ENCODE measurements around the gene CAMK4. TPM values are rescaled to one million over a fixed set of nuclear protein-coding genes. Genes with fewer than 3 reads are reported as not detected.

The CAMK4 gene
- total and polyA plus RNA-seq, 2 of the 8 experiments (the other 6 are each of a cell fraction or from before 2014, with no cell fraction given), result 1.8 to 8.3 TPM

DNA sequence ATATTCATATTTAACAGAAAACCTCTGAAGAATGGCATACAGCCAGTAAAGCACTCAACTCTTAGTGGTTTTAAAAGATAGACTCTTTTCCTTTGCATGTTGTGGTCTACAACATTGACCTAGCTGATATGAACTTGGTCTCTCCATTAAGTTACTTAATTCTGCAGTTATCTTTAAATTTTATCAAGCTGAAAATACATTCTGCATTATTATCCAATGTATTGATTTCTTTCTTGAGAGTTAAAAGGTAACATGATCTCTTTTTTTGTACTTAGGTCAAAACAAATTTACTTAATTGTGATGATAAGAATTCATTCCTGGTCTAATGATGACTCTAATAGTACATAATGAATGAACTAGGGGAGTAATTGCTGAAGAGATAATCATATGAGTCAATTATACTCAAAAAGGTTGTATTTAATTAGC is 155.2 kb downstream of the CAMK4 start (continued):
- no peak for TF ChIP-seq HDAC6 (IDR thresholded peaks at IDR 0.05; ENCODE audit: low read depth, low read length)

All from H1 (cell line).